ENCODE data around the gene RGS10.

DNA sequence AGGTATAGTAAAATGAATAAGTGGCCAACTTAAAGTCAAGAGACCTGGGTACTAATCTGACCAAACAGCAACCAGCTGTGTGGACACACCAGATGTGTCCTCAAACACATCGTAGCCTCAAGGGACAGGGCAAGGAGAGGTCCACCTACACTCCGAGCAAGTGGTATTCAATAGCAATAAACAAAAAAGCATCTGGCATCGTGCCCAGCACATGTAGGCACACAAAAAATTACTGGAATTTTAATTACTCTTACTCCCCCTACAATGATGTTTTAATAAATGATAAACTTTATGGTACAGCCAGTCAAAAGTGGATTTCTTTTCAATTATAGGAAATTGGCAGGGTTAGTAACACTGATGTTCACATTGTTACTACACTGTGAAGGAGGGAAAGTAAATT lies 3.5 kb upstream of the RGS10 start:
- no peak for TF ChIP-seq CTCF (IDR thresholded peaks at IDR 0.05; ENCODE audit: low read length)
- no peak for TF ChIP-seq EZH2phosphoT487 (IDR thresholded peaks at IDR 0.05; ENCODE audit: low read length)

All from MM.1S (cell line).